Posterior vena cava (tissue), 2 donors: ENCODE results near the gene GDAP1L1. TPM values are rescaled to one million over a fixed set of nuclear protein-coding genes. Genes with fewer than 3 reads are reported as not detected.

Source experiments
- DNase-seq: peaks from one replicate; pipeline ENCODE4 v3.0.0-alpha.2; 2020; ENCODE audit warnings: low spot score
- intact Hi-C, 2 donors: fragments of 100-400 bp; cut with DNase I; formaldehyde crosslinking; loops; one replicate each; pipeline versions ENCODE4 v1.14.1 to v1.14.2; 2022 to 2023
- long read RNA-seq, 2 donors: library from polyadenylated mRNA; unstranded; transcript quantifications; one replicate each; pipeline ENCODE4 v2.0.0, GENCODE V29; 2020 to 2021
- total RNA-seq, 2 donors: library from RNA; stranded (reverse); fragmentation: NEBNext Ultra II Directional; extraction: Animal tissue kit (Norgen Biotek cat#: 25700); gene quantifications; one replicate each; pipeline ENCODE4 v1.2.1, GENCODE V29; 2021
- donor health status: DM: yes; HTN: yes; CAD: no.
- donor health status: DM: yes; HTN: yes; CAD: no.

The GDAP1L1 gene
- not detected for total RNA-seq
- long read RNA-seq, donor 1, partial matches to known transcripts: 0 of 2 reads
- long read RNA-seq, donor 1, other reads (novel, unspliced or antisense): 2 of 2 reads
- long read RNA-seq, donor 2: 0 reads

- intact Hi-C loops: no loop called here
- DNase-seq: no peak
Observed at GRCh38 chr20:44247131-44247571, at the start of gene GDAP1L1. TSS of gene GDAP1L1 (plus strand) at chr20:44247308. CDS start at chr20:44247335, 27 bp downstream.

- intact Hi-C loops: no loop called here
- no peak for DNase-seq
Observed at GRCh38 chr20:44198872-44199271, 48.2 kb upstream of the GDAP1L1 start.

GRCh38 chr20:44199877-44200276 lies 47.2 kb upstream of the GDAP1L1 start:
- DNase-seq: no peak
- intact Hi-C loops: no loop called here

- intact Hi-C loops: no loop called here
- no peak for DNase-seq
Observed at GRCh38 chr20:44200371-44200770, 46.7 kb upstream of the GDAP1L1 start.

GRCh38 chr20:44200983-44201382 lies 46.1 kb upstream of the GDAP1L1 start:
- intact Hi-C loops: no loop called here
- DNase-seq: no peak

GRCh38 chr20:44203161-44203560 lies 43.9 kb upstream of the GDAP1L1 start:
- DNase-seq: no peak
- intact Hi-C loops: no loop called here

- no peak for DNase-seq
- intact Hi-C loops: no loop called here
Observed at GRCh38 chr20:44204156-44204831, 42.8 kb upstream of the GDAP1L1 start.

GRCh38 chr20:44204832-44205215 lies 42.3 kb upstream of the GDAP1L1 start:
- intact Hi-C loops: no loop called here
- DNase-seq: no peak

GRCh38 chr20:44206132-44206531 lies 41.0 kb upstream of the GDAP1L1 start:
- intact Hi-C loops: no loop called here
- DNase-seq: no peak

- intact Hi-C loops: no loop called here
- DNase-seq: no peak
Observed at GRCh38 chr20:44207126-44207723, 39.9 kb upstream of the GDAP1L1 start.

- intact Hi-C loops: no loop called here
- no peak for DNase-seq
Observed at GRCh38 chr20:44208165-44208564, 38.9 kb upstream of the GDAP1L1 start.

GRCh38 chr20:44208770-44209169 lies 38.3 kb upstream of the GDAP1L1 start:
- intact Hi-C loops: no loop called here
- no peak for DNase-seq

- intact Hi-C loops: loop anchor here in 1 of 2 donors (10.0 kb wide), 1 partner anchor 105 kb away; the partner anchor contains the start of gene FITM2
- no peak for DNase-seq
Observed at GRCh38 chr20:44209686-44210405, 37.3 kb upstream of the GDAP1L1 start.

GRCh38 chr20:44210406-44211176 lies 36.5 kb upstream of the GDAP1L1 start, which contains the start of gene OSER1:
TSS of gene OSER1 (minus strand) at chr20:44210771. CDS start at chr20:44206957, 3,814 bp downstream.
- DNase-seq: peak; percentile 99
- intact Hi-C loops: loop anchor here in 1 of 2 donors (10.0 kb wide), 1 partner anchor 104 kb away; the partner anchor contains the start of gene FITM2

GRCh38 chr20:44211177-44212039 lies 35.7 kb upstream of the GDAP1L1 start:
- no peak for DNase-seq
- intact Hi-C loops: loop anchor here in 1 of 2 donors (10.0 kb wide), 1 partner anchor 103 kb away; the partner anchor contains the start of gene FITM2

- DNase-seq: no peak
- intact Hi-C loops: loop anchor here in 1 of 2 donors (10.0 kb wide), 1 partner anchor 102 kb away; the partner anchor contains the start of gene FITM2
Observed at GRCh38 chr20:44212792-44213191, 34.3 kb upstream of the GDAP1L1 start.

- intact Hi-C loops: loop anchor here (1.0 to 10.0 kb wide), 2 partner anchors 96 to 100 kb away; partner anchors contain the start of gene FITM2 (in 2 of the 2)
- peak; percentile 90 for DNase-seq
Observed at GRCh38 chr20:44215125-44215524, 32.0 kb upstream of the GDAP1L1 start.
